GM18951 (cell line): ENCODE results near the gene KLHL12.

Experiments used
- POLR2A ChIP-seq: IDR thresholded peaks from 4 replicates; pipeline ENCODE4 v1.6.1; 2011; ENCODE audit warnings: mild to moderate bottlenecking; ENCODE audit not compliant: insufficient read length, insufficient read depth; ENCODE audit errors: extremely low read depth
- in situ Hi-C: fragments of 300-500 bp; cut with MboI; formaldehyde crosslinking; loops from one replicate; pipeline ENCODE4 v1.12.0; 2022; ENCODE audit warnings: low sequenced_read_pairs, mixed read lengths, inconsistent platforms; ENCODE audit not compliant: unreplicated experiment

Gene KLHL12

GRCh38 chr1:202854787-202855186 is 72.2 kb downstream of the KLHL12 start:
- TF ChIP-seq POLR2A: no peak
- in situ Hi-C loops: no loop called here

- TF ChIP-seq POLR2A: no peak
- in situ Hi-C loops: no loop called here
Observed at GRCh38 chr1:202852163-202852904, 74.7 kb downstream of the KLHL12 start.

DNA sequence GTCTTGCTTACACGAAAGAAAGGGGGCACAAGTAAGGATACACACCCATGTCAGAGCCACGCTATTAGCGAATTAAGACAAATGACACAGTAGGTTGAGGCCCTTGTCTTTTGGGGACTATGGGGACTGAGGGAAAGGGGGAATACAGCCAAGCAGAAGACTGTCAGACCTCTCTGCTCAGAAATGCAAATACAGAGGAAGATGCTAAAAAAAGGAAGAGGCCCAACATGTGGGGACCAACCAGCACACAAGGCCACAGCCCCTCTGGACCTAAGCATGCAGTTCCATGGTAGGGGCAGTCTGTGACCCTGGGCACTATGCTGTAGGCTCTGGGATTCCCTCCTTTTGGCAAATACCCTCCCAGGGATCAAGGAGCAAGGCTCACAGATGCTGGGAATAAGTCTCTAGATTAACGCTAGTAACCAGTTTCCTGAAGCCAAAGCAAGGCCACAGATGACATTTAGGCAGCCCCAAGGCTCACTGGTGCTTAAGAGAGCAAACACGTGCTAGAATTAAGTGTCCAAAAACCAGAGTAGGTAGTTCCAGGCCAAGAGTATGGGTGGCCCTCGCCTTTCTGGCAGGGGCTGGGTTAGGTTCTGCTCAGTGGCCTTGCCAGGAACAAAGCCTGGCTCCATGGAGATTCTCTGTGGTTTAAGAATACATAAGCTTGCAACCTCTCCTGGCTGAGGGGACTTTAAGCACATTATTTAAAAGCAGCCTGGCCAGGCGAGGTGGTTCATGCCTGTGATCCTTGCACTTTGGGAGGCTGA is 76.3 kb downstream of the KLHL12 start:
- in situ Hi-C loops: no loop called here

GRCh38 chr1:202848191-202848542 is 78.9 kb downstream of the KLHL12 start:
- in situ Hi-C loops: no loop called here
- no peak for TF ChIP-seq POLR2A

More for the DNA sequence above, 76.3 kb downstream of the KLHL12 start:
- no peak for TF ChIP-seq POLR2A

DNA sequence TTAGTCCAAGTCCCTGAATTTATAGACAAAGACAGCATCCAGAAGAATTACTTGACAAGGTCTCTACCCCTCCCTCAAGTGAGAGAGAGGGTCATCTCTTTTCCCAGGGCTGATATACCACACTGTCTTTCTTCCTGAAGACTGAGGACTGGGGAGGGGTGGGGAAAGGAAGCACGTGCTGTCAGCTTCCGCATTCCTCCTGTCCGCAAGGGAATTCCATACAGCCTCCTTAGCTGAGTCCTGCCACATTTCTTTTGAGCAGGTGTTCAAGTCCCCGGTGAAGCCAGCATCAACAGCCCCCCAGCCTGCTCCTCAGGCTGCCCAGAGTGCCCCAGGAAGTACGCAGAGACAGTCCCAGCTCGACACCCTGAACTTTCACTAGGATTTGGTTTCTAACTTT is 82.1 kb downstream of the KLHL12 start:
- in situ Hi-C loops: no loop called here
- TF ChIP-seq POLR2A: no peak

GRCh38 chr1:202844259-202844658 is 82.8 kb downstream of the KLHL12 start:
- TF ChIP-seq POLR2A: no peak
- in situ Hi-C loops: no loop called here

DNA sequence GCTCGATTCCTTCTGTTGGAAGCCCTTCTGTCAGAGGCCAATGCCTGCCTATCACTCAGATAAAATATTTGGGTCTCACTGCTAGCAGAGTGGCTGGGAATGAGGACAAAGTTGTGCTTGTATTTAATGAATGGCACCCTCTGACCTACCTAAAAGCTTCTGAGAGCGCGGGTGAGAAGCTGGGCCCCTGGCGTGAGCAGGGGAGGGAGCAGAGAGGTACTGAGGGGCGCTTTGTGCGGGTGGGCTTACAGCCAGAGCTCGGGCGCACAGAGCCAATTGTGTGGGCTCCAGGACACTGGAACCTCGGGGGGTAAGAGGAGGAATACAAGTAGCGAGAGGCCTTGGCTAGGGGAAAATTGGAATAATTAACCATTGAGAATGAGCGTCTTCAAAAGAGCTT is 84.0 kb downstream of the KLHL12 start:
- no peak for TF ChIP-seq POLR2A

More for the DNA sequence above, 84.0 kb downstream of the KLHL12 start:
- in situ Hi-C loops: no loop called here
